Suppressor macrophage (primary cell): ENCODE measurements around the gene THRA.
"Not testable (repeated sequence)": the region's sequence is repeated elsewhere in the genome, so short reads cannot be mapped to it uniquely, and the experiment has no call there.

ENCODE experiments used
- DNase-seq, 4 experiments: peaks; one replicate each; pipeline ENCODE4 v3.0.0-alpha.2; 2020 to 2022

Gene THRA

DNA sequence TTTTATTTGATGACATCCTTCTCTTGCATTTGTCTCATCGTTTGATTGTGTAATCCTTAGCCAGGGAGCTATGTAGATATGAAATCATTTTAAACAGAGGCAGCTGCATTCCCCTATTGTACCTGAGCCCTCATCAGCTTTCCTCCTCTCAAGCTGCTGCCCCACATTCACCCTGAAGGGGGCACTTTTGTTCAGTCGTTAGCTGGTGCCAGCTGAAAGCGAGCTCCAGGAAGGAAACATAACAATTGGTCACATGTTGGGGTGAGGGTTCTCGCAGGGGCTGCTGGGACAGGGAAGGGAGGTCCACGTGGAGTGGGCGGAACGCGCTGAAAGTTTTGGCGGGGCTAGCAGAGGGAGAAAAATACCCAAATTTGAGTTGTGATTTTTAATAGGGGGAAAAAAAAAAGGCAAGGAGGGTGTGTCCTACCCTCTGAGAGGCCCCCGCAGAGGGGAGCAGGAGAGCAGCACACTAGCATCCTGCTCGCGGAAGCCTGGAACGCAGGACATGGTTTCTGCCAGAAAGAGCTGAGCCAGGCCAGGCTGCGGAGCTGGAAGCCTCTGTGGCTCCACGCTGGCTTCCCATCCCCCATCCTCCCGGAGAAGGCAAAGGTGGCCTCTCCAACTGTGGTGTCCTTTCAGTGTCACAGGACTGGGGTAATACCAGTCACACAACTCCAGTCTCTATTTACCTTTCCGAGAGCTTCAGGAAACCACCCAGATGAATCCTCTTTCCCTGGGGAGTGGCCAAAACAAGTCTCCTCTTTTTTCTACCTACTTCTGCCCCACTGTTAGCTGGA is 50.5 kb downstream of the THRA start:
- DNase-seq = peak; percentile 94 to 96 (median 96)

DNA sequence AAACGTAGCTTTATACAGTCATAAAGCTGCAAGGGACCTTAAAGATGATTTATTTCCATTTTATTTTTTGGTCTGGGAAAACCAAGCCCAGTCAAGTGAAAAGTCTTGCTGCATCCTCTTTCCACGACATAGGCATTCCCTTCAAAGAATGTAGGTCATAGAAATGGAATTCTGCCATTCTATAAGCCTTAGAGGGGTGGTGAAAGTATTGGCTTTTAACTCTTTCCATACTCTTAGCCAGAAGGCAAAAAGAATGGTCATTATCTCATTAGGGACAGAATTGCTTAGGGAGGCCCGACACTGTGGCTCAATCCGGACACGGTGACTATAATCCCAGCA is 51.1 kb downstream of the THRA start:
- DNase-seq = no peak

DNA sequence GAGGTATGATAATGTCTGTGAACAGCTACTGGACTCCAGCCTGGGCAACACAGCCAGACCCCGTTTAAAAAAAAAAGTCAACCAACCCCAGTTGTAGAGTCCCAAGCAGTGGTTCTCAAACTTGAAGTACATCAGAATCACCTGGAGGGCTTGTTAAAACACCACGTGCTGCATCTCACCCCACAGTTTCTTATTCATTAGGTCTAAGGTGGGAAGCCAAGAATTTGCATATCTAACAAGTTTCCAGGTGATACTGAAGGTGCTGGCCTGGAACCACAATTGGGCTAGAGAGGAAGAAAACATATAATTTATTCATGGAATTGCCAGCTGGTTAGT is 52.3 kb downstream of the THRA start:
- no peak for DNase-seq

GRCh38 chr17:40121181-40122135 is 58.7 kb downstream of the THRA start, which contains the start of gene MSL1:
MSL1 (plus strand) TSS chr17:40121971; CDS start chr17:40122613, 642 bp downstream.
- peak; percentile 82 to 94 (median 89) for DNase-seq

DNA sequence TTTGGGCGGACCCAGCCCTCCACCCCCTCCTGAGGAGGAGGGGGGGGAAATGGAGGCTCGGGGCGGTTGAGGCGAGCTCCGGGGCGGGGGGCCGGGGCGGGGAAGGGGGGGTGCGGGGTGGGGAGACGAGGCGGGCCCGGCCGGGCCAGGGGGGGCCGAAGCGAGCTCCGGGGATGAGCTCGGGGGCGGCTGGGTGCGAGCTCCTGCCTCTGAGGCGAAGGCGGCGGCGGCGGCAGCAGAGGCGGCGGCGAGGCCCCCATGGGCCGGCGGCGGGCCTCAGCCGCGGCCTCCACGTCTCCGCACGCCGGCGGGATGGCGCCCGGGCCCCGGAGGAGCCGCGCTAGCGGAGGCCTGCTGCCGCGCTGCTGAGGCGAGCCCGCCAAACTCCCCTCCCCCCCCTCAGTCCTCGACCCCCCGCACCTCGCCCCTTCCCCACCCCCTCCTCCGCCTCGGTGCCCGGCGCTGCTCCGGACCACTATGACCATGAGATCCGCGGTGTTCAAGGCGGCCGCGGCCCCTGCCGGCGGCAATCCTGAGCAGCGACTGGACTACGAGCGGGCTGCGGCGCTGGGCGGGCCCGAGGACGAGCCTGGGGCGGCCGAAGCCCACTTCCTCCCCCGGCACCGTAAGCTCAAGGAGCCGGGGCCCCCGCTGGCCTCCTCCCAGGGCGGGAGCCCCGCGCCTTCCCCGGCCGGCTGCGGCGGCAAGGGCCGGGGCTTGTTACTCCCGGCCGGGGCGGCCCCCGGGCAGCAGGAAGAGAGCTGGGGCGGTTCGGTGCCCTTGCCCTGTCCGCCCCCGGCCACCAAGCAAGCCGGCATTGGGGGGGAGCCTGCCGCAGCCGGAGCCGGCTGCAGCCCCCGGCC is 59.6 kb downstream of the THRA start:
- peak; percentile 59 to 82 (median 68) for DNase-seq

DNA sequence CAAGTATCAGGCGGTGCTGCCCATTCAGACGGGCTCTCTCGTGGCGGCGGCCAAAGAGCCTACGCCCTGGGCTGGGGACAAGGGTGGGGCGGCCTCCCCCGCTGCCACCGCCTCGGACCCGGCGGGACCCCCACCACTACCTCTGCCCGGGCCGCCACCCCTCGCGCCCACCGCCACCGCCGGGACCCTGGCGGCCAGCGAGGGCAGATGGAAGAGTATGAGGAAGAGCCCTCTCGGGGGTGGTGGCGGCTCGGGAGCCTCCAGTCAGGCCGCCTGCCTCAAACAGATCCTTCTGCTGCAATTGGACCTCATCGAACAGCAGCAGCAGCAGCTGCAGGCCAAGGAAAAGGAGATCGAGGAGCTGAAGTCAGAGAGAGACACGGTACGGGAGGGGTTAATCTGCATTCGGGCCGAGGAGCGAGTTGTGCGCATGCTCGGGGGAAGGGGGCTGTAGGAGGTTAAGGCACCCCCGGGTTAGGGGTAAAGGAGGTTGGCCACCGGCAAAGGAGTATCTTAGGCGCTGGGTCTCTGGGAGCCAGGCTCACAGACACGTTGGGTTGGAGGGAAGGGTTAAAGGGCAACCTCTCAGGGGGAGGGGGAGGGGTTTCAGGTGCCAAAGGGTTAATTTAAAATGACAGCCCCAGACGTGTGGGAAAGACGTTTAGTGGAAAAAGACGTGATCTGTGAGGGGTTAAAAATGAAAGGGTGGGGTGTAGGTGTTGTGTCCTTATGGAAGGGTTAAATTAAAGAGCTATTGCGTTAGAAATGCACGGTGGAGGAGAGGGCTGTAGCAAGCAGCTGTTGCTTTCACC is 60.4 kb downstream of the THRA start:
- DNase-seq = peak in 3 of 4 experiments; percentile 48 to 60 (median 60)

DNA sequence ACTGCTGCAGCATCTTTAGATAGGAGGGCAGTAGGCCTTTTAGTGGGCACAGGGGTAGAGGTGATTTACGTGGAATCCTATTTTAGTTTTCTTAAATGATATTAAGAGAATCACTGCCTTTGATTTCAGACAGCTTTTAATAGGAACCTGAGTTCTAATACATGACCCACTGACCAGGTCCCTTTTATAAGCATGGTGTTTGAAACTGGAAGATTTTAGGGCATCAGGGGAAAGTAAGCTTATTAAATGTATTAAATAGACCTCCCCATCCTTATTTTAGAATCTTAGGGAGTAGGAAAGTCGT is 61.0 kb downstream of the THRA start:
- no peak for DNase-seq

DNA sequence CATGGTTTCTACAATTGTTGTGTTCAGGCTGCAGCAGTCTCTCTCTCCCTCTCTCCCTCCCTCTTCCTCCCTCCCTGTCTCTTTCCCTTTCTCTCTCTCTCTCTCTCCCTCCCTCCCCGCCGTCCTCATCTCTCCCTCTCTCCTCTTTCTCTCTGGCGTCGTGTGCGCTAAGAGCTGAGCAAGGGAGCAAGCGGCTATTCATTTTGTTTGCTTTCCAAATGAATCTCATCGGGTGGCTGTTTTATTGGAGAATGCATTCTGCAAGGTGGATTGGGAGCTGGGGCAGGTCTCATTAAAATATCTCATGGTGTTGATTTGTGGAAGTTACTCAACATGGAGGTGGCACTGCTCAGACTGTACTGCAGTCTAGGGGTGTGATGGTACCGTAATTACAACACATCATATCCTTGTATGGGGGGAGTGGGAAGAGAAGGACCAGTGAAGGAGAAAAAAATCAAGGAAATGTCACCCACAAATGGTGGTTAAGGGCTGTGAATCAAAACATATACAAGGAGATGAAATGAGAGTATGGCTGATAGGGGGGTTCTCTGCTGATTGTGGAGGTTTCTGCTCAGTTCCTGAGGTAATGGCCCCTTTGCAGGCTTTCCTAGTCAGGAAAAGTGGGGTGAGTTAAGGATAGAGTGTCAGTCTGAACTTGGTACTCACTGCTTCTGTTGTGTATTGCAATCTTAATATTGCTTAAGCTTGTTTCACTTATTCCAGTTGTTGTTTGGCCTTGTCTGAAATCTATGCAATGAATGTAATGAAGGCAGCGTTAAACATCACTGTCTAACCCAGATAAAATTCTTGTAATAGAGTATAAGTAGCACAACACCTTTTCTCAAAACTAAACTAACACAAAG is 61.7 kb downstream of the THRA start:
- peak in 3 of 4 experiments; percentile 40 to 61 (median 51) for DNase-seq

- no peak for DNase-seq
These were observed 66.7 kb downstream of the THRA start for GRCh38 chr17:40129498-40129897.

DNA sequence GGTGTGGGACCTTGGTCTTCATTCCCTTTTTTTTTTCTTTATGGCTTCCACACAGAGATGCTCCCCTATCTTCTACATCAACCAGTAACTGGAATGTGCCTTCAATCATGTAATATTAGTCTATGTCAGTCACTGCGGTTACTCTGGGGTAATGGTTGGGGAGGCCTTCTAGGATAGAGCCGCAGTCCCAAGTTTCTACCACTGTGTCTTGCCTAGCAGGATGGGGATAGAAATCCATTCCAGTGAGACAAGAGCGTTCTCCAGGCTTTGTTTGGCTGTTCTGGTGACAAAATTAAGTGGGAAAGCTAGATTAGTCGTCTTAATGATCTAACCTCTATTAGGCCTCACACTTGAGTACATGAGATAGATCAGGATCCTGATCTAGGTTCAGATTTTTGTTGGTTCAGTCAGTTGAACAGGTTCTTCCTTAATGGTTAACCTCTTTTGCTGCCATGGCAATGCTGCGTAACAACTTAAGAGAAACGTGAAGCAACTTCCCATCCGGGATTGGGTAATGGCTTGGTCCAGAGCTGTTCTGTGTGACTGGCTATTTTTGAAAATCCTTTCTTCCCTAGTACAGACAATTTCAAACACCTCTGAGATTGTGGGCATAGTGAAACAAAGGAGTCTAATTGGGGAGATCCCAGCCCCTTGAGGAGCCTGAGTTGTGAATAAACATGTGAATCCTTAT is 67.7 kb downstream of the THRA start:
- peak; percentile 84 to 92 (median 90) for DNase-seq

- no peak for DNase-seq
These were observed 71.4 kb downstream of the THRA start for GRCh38 chr17:40134184-40134583.

GRCh38 chr17:40135817-40136216 is 73.1 kb downstream of the THRA start:
- no peak for DNase-seq

DNA sequence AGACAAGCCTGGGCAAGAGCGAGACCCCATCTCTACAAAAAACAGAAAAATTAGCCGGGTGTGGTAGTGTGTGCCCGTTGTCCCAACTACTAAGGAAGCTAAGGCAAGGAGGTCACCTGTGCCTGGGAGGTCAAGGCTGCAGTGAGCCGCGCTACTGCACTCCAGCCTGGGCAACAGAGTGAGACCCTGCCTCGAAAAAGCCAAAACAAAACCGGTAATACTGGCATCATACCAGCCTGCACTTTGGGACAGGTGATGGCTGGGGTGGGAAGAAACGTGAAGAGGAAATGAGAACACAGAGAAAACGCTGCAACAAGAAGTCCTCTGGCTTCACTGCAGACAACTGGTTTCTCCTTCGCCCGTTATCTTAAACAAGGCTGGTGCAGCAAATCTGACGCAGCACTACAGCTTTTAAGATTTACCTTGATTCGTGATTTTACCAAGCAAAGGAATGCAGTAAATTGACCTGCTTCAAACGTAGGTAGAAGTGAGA is 76.8 kb downstream of the THRA start:
- peak in 1 of 4 experiments; percentile 15 for DNase-seq

DNA sequence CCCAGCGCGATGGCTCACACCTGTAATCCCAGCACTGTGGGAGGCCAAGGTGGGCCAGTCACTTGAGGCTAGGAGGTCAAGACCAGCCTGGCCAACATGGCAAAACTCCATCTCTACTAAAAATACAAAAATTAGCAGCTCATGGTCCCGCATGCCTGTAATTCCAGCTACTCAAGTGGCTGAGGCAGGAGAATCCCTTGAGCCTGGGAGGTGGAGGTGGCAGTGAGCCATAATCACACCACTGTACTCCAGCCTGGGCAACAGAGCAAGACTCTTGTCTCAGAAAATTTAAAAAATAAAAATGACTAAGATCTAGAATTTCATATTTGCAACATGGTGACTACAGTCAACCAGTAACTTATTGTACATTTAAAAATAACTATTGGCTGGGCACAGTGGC is 80.4 kb downstream of the THRA start:
- DNase-seq = not testable (repeated sequence)
